Spleen (tissue), 7 donors: ENCODE data around the gene TCEA2.

ENCODE experiments used
- POLR2A ChIP-seq, 3 donors: fragments of 450-650 bp; IDR thresholded peaks; one replicate each; pipeline ENCODE4 v1.5.1; 2017; ENCODE audit warnings: antibody characterized with exemption in 3 of 3, mild to moderate bottlenecking in 1 of 3
- POLR2AphosphoS5 ChIP-seq, 3 donors: sonication (generic); formaldehyde crosslinking; IDR thresholded peaks; one replicate each; pipeline ENCODE4 v1.5.1; 2017; ENCODE audit warnings: antibody characterized with exemption in 3 of 3
- TF ChIP-seq, protein P1 (sequence below), 11 experiments: fragments of 200-600 bp in 7 of 11; fragments of 450-650 bp in 4 of 11; sonication (generic) in 4 of 11; IDR thresholded peaks in 8 of 11; conservative IDR thresholded peaks in 3 of 11; 1 replicate in 7 of 11; 2 replicates in 4 of 11; pipeline versions ENCODE4 v1.4.0 to v1.8.0; 2016 to 2021; ENCODE audit warnings: antibody characterized with exemption in 11 of 11, inconsistent platforms in 4 of 11, mild to moderate bottlenecking in 1 of 11
- donor health status: DM: no; HTN: no; CAD: no; lungs with moderate emphysema.
- donor health status: DM: no; HTN: no; CAD: no.
- donor health status: DM: no; HTN: no; CAD: no.

DNA sequence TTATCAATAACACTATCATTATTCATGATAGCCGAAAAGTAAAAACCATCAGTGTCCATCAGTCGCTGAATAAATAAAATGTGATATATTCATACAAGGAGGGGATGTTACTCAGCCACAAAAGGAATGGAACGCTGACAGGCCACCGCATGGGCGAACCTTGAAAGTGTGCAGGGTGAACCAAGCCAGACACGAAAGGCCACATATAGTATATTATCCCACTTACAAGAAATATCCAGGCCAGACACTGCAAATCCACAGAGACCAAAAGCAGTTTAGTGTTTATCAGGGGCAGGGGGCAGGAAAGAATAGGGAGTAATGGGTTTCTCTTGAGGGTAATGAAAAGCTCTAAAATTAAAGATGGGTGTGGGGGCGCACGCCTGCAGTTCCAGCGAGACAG, 19.2 kb upstream of the TCEA2 start:
- TF ChIP-seq, protein P1, sequence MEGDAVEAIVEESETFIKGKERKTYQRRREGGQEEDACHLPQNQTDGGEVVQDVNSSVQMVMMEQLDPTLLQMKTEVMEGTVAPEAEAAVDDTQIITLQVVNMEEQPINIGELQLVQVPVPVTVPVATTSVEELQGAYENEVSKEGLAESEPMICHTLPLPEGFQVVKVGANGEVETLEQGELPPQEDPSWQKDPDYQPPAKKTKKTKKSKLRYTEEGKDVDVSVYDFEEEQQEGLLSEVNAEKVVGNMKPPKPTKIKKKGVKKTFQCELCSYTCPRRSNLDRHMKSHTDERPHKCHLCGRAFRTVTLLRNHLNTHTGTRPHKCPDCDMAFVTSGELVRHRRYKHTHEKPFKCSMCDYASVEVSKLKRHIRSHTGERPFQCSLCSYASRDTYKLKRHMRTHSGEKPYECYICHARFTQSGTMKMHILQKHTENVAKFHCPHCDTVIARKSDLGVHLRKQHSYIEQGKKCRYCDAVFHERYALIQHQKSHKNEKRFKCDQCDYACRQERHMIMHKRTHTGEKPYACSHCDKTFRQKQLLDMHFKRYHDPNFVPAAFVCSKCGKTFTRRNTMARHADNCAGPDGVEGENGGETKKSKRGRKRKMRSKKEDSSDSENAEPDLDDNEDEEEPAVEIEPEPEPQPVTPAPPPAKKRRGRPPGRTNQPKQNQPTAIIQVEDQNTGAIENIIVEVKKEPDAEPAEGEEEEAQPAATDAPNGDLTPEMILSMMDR (IDR thresholded peaks at IDR 0.05 in 8 of 11, conservative IDR thresholded peaks at IDR 0.05 in 3 of 11): no peak
- TF ChIP-seq POLR2AphosphoS5 (IDR thresholded peaks at IDR 0.05) (no peak), POLR2A (IDR thresholded peaks at IDR 0.05) (no peak)
